Left ventricle myocardium inferior (tissue), 1 donor: ENCODE data around the gene PARP1. TPM values are rescaled to one million over a fixed set of nuclear protein-coding genes. Genes with fewer than 3 reads are reported as not detected.

ENCODE experiments used
- DNase-seq: peaks from one replicate; pipeline ENCODE4 v3.0.0-alpha.2; 2020
- H3K27ac ChIP-seq: fragments of 200-600 bp; replicated peaks from 2 replicates; pipeline ENCODE4 v1.8.0; 2021
- H3K27me3 ChIP-seq: fragments of 200-600 bp; 2 replicates; pipeline ENCODE4 v1.8.0; 2021; ENCODE audit warnings: low read depth
- H3K36me3 ChIP-seq: fragments of 200-600 bp; 2 replicates; pipeline ENCODE4 v1.8.0; 2021
- H3K4me1 ChIP-seq: fragments of 200-600 bp; 2 replicates; pipeline ENCODE4 v1.8.0; 2021
- H3K4me3 ChIP-seq: fragments of 200-600 bp; 2 replicates; pipeline ENCODE4 v1.8.0; 2021; ENCODE audit warnings: mild to moderate bottlenecking, moderate library complexity
- H3K9me3 ChIP-seq: fragments of 200-600 bp; replicated peaks from 2 replicates; pipeline ENCODE4 v1.8.0; 2021
- CTCF ChIP-seq: fragments of 200-600 bp; IDR thresholded peaks from 2 replicates; pipeline ENCODE4 v1.8.0; 2021; ENCODE audit warnings: antibody characterized with exemption, mild to moderate bottlenecking, borderline replicate concordance
- intact Hi-C: fragments of 100-400 bp; cut with micrococcal nuclease; formaldehyde crosslinking; loops from one replicate; pipeline ENCODE4 v1.11.0; 2022
- total RNA-seq: library from RNA; stranded (reverse); fragmentation: NEBNext Ultra II Directional; extraction: Animal tissue kit (Norgen Biotek cat#: 25700); gene quantifications from one replicate; pipeline ENCODE4 v1.2.1, GENCODE V29; 2021
- donor health status: DM: no; HTN: yes; CAD: no; lungs with severe emphysema.

PARP1 gene
- total RNA-seq, 1 donor from 2014 or later = 138 TPM

GRCh38 chr1:226320930-226321329, 87.0 kb downstream of the PARP1 start:
- H3K4me1 ChIP-seq = no peaks in the 10 kb centered on the region
- peaks cover 22% of the 10 kb centered on the region for H3K27me3 ChIP-seq
- no peaks in the 10 kb centered on the region for H3K36me3 ChIP-seq
- no peak for TF ChIP-seq CTCF
- intact Hi-C loops = no loop called here
- no peak overlapping the region for H3K27ac ChIP-seq
- no peaks in the 10 kb centered on the region for H3K9me3 ChIP-seq
- no peak overlapping the region for H3K4me3 ChIP-seq
- DNase-seq = no peak

- H3K36me3 ChIP-seq = no peaks in the 10 kb centered on the region
- H3K4me1 ChIP-seq = no peaks in the 10 kb centered on the region
- no peak overlapping the region for H3K4me3 ChIP-seq
- H3K9me3 ChIP-seq = no peaks in the 10 kb centered on the region
- no peak overlapping the region for H3K27ac ChIP-seq
- no peak for DNase-seq
- peaks cover 22% of the 10 kb centered on the region for H3K27me3 ChIP-seq
- intact Hi-C loops = no loop called here
- no peak for TF ChIP-seq CTCF
These were observed 89.4 kb downstream of the PARP1 start for GRCh38 chr1:226318471-226318870.

GRCh38 chr1:226314055-226314454, 93.8 kb downstream of the PARP1 start:
- H3K4me1 ChIP-seq = peaks cover 10% of the 10 kb centered on the region
- H3K27me3 ChIP-seq = peaks cover 8% of the 10 kb centered on the region
- intact Hi-C loops = no loop called here
- no peak overlapping the region for H3K4me3 ChIP-seq
- no peak overlapping the region for H3K27ac ChIP-seq
- TF ChIP-seq CTCF = no peak
- no peaks in the 10 kb centered on the region for H3K36me3 ChIP-seq
- DNase-seq = no peak
- no peaks in the 10 kb centered on the region for H3K9me3 ChIP-seq

- intact Hi-C loops = no loop called here
- Histone ChIP-seq H3K4me1 (peaks cover 26% of the 10 kb centered on the region), H3K36me3 (no peaks in the 10 kb centered on the region), H3K4me3 (no peak overlapping the region), H3K9me3 (no peaks in the 10 kb centered on the region), H3K27ac (no peak overlapping the region), H3K27me3 (no peaks in the 10 kb centered on the region)
- no peak for TF ChIP-seq CTCF
- no peak for DNase-seq
These were observed 95.8 kb downstream of the PARP1 start for GRCh38 chr1:226312065-226312464.

GRCh38 chr1:226311376-226311775, 96.5 kb downstream of the PARP1 start:
- no peak overlapping the region for H3K4me3 ChIP-seq
- H3K27me3 ChIP-seq = no peaks in the 10 kb centered on the region
- H3K9me3 ChIP-seq = no peaks in the 10 kb centered on the region
- peaks cover 30% of the 10 kb centered on the region for H3K4me1 ChIP-seq
- H3K36me3 ChIP-seq = no peaks in the 10 kb centered on the region
- H3K27ac ChIP-seq = no peak overlapping the region
- intact Hi-C loops = no loop called here
- DNase-seq = no peak
- no peak for TF ChIP-seq CTCF

Other genes starting within 250 kb of the PARP1 start
- gene ACBD3, start 221.4 kb downstream of the PARP1 start, total RNA-seq = 29.6 TPM
- not detected for gene MIXL1, start 184.4 kb downstream of the PARP1 start, total RNA-seq
- gene LIN9, start 98.9 kb downstream of the PARP1 start, total RNA-seq = 19.5 TPM
- 0.85 TPM for gene STUM, start 140.7 kb upstream of the PARP1 start, total RNA-seq